Peyer's patch (tissue), 4 donors: ENCODE data around the gene CYB5B. TPM values are rescaled to one million over a fixed set of nuclear protein-coding genes. Genes with fewer than 3 reads are reported as not detected.

ENCODE experiments used
- DNase-seq, 3 donors: peaks; one replicate each; pipeline ENCODE4 v3.0.0-alpha.2; 2017 to 2019
- H3K27ac ChIP-seq, 4 donors: fragments of 200-600 bp; sonication (generic); one replicate each; pipeline ENCODE4 v1.5.1; 2016 to 2019
- H3K27me3 ChIP-seq, 2 donors: fragments of 200-600 bp; sonication (generic); one replicate each; pipeline ENCODE4 v1.5.1; 2019
- H3K36me3 ChIP-seq, 3 donors: fragments of 200-600 bp; sonication (generic); one replicate each; pipeline ENCODE4 v1.5.1; 2016 to 2019
- H3K4me1 ChIP-seq, 4 donors: fragments of 200-600 bp; sonication (generic); one replicate each; pipeline ENCODE4 v1.5.1; 2016 to 2019
- H3K4me3 ChIP-seq, 4 donors: fragments of 200-600 bp; sonication (generic); 1 replicate in 3 of 4; 2 replicates in 1 of 4; pipeline ENCODE4 v1.5.1; 2016 to 2019; ENCODE audit warnings: mild to moderate bottlenecking in 1 of 4
- H3K9me3 ChIP-seq, 4 donors: fragments of 200-600 bp; sonication (generic); one replicate each; pipeline ENCODE4 v1.5.1; 2016 to 2019; ENCODE audit warnings: mild to moderate bottlenecking in 1 of 4
- CTCF ChIP-seq, 6 experiments: fragments of 450-650 bp in 4 of 6; fragments of 200-600 bp in 2 of 6; sonication (generic) in 1 of 6; IDR thresholded peaks; one replicate each; pipeline ENCODE4 v1.5.1; 2017 to 2019; ENCODE audit warnings: antibody characterized with exemption in 6 of 6, mild to moderate bottlenecking in 3 of 6, moderate library complexity in 1 of 6
- POLR2A ChIP-seq, 2 donors: fragments of 450-650 bp; IDR thresholded peaks; one replicate each; pipeline ENCODE4 v1.5.1; 2017; ENCODE audit warnings: antibody characterized with exemption in 2 of 2, mild to moderate bottlenecking in 2 of 2, moderate library complexity in 2 of 2
- total RNA-seq, 4 donors: library from RNA; depleted of rRNA; stranded (reverse); fragments of >200 nt; gene quantifications; one replicate each; pipeline ENCODE4 v1.1.0, GENCODE V29; 2016

CYB5B gene
- total RNA-seq, 4 donors from 2014 or later, result 62.7 to 95.7 (median 65.7) TPM

- H3K4me1 ChIP-seq, result no peaks in the 10 kb centered on the region
- no peaks in the 10 kb centered on the region for H3K9me3 ChIP-seq
- H3K27me3 ChIP-seq, result no peaks in the 10 kb centered on the region
- H3K36me3 ChIP-seq, result no peaks in the 10 kb centered on the region
- no peak overlapping the region for H3K4me3 ChIP-seq
- TF ChIP-seq POLR2A (IDR thresholded peaks at IDR 0.05), result no peak
- no peak for TF ChIP-seq CTCF (IDR thresholded peaks at IDR 0.05)
- H3K27ac ChIP-seq, result no peak overlapping the region
- DNase-seq, result no peak
These were observed 53.1 kb downstream of the CYB5B start for GRCh38 chr16:69477546-69477945.

GRCh38 chr16:69478685-69479084, 54.3 kb downstream of the CYB5B start:
- no peaks in the 10 kb centered on the region for H3K36me3 ChIP-seq
- H3K27ac ChIP-seq, result no peak overlapping the region
- no peak for DNase-seq
- H3K4me1 ChIP-seq, result no peaks in the 10 kb centered on the region
- TF ChIP-seq CTCF (IDR thresholded peaks at IDR 0.05), result no peak
- no peak for TF ChIP-seq POLR2A (IDR thresholded peaks at IDR 0.05)
- no peak overlapping the region for H3K4me3 ChIP-seq
- no peaks in the 10 kb centered on the region for H3K9me3 ChIP-seq
- no peaks in the 10 kb centered on the region for H3K27me3 ChIP-seq

GRCh38 chr16:69479775-69480174, 55.4 kb downstream of the CYB5B start:
- no peak for DNase-seq
- TF ChIP-seq CTCF (IDR thresholded peaks at IDR 0.05) (no peak), POLR2A (IDR thresholded peaks at IDR 0.05) (no peak)
- Histone ChIP-seq H3K27ac (no peak overlapping the region), H3K36me3 (no peaks in the 10 kb centered on the region), H3K4me1 (no peaks in the 10 kb centered on the region), H3K4me3 (no peak overlapping the region), H3K9me3 (no peaks in the 10 kb centered on the region), H3K27me3 (no peaks in the 10 kb centered on the region)

GRCh38 chr16:69481901-69482341, 57.5 kb downstream of the CYB5B start:
- H3K4me3 ChIP-seq, result no peak overlapping the region

GRCh38 chr16:69482410-69482991, 58.1 kb downstream of the CYB5B start:
- H3K36me3 ChIP-seq, result no peaks in the 10 kb centered on the region
- H3K4me1 ChIP-seq, result no peaks in the 10 kb centered on the region
- DNase-seq, result no peak
- no peak for TF ChIP-seq CTCF (IDR thresholded peaks at IDR 0.05)
- TF ChIP-seq POLR2A (IDR thresholded peaks at IDR 0.05), result no peak
- H3K4me3 ChIP-seq, result no peak overlapping the region
- no peaks in the 10 kb centered on the region for H3K9me3 ChIP-seq
- no peaks in the 10 kb centered on the region for H3K27me3 ChIP-seq
- H3K27ac ChIP-seq, result peak overlapping the region; percentile 52 to 76 (median 55)

More at GRCh38 chr16:69481901-69482341, 57.5 kb downstream of the CYB5B start:
- Histone ChIP-seq H3K9me3 (no peaks in the 10 kb centered on the region), H3K4me1 (no peaks in the 10 kb centered on the region), H3K36me3 (no peaks in the 10 kb centered on the region), H3K27me3 (no peaks in the 10 kb centered on the region), H3K27ac (peak overlapping the region; percentile 52 to 76 (median 55))
- TF ChIP-seq POLR2A (IDR thresholded peaks at IDR 0.05), result no peak
- no peak for TF ChIP-seq CTCF (IDR thresholded peaks at IDR 0.05)
- DNase-seq, result peak in 1 of 3 donors; percentile 66

GRCh38 chr16:69483611-69484010, 59.2 kb downstream of the CYB5B start:
- H3K27me3 ChIP-seq, result no peaks in the 10 kb centered on the region

More at GRCh38 chr16:69483611-69484010, 59.2 kb downstream of the CYB5B start:
- no peak overlapping the region for H3K4me3 ChIP-seq
- no peaks in the 10 kb centered on the region for H3K9me3 ChIP-seq
- no peak for TF ChIP-seq CTCF (IDR thresholded peaks at IDR 0.05)
- TF ChIP-seq POLR2A (IDR thresholded peaks at IDR 0.05), result no peak
- no peak overlapping the region for H3K27ac ChIP-seq
- no peaks in the 10 kb centered on the region for H3K4me1 ChIP-seq
- H3K36me3 ChIP-seq, result no peaks in the 10 kb centered on the region
- DNase-seq, result no peak
